Kidney (tissue), 14 donors: ENCODE data around the gene WWC2. TPM values are rescaled to one million over a fixed set of nuclear protein-coding genes. Genes with fewer than 3 reads are reported as not detected.

Source experiments
- DNase-seq, 5 donors: peaks; one replicate each; pipeline ENCODE4 v3.0.0-alpha.2; 2013 to 2020
- FAIRE-seq: peaks from 2 replicates; lab custom pipeline; 2012; peaks lifted over from hg19 to GRCh38; lab: Jason Lieb, UNC
- H3K27ac ChIP-seq, 2 donors: one replicate each; pipeline ENCODE4 v1.7.0; 2013; ENCODE audit warnings: low read depth in 2 of 2, low read length in 2 of 2, inconsistent platforms in 1 of 2
- H3K27me3 ChIP-seq: one replicate; pipeline ENCODE4 v1.7.1; 2013; ENCODE audit warnings: low read length, inconsistent platforms; ENCODE audit not compliant: control insufficient read depth, insufficient read depth
- H3K36me3 ChIP-seq, 3 donors: one replicate each; pipeline versions ENCODE4 v1.7.0 to v1.7.1; 2013; ENCODE audit warnings: low read length in 3 of 3, control low read depth in 1 of 3, inconsistent platforms in 1 of 3; ENCODE audit not compliant: insufficient read depth in 3 of 3, control insufficient read depth in 2 of 3
- H3K4me1 ChIP-seq, 3 donors: one replicate each; pipeline versions ENCODE4 v1.7.0 to v1.7.1; 2013; ENCODE audit warnings: low read length in 3 of 3, inconsistent platforms in 1 of 3, low read depth in 1 of 3; ENCODE audit not compliant: control insufficient read depth in 2 of 3, insufficient read depth in 2 of 3
- H3K4me3 ChIP-seq, 3 donors: one replicate each; pipeline versions ENCODE4 v1.7.0 to v1.8.1; 2013; ENCODE audit warnings: low read length in 3 of 3, control low read depth in 1 of 3, inconsistent platforms in 1 of 3
- H3K9ac ChIP-seq, 3 donors: one replicate each; pipeline versions ENCODE4 v1.7.0 to v1.7.1; 2013; ENCODE audit warnings: low read length in 3 of 3, control low read depth in 1 of 3, inconsistent platforms in 1 of 3
- H3K9me3 ChIP-seq, 3 donors: one replicate each; pipeline versions ENCODE4 v1.7.0 to v1.7.1; 2013; ENCODE audit warnings: low read length in 3 of 3, control low read depth in 1 of 3, inconsistent platforms in 1 of 3; ENCODE audit not compliant: control insufficient read depth in 2 of 3, insufficient read depth in 1 of 3
- intact Hi-C: fragments of 100-400 bp; cut with DNase I; formaldehyde crosslinking; loops from one replicate; pipeline ENCODE4 v1.11.1; 2022
- polyA plus RNA-seq: library from polyadenylated mRNA; stranded (reverse); fragments of 350-450 nt; fragmentation: Illumina TruSeq; extraction: RNeasy Lipid Tissue Mini Kit (QIAGEN cat#74804); gene quantifications from one replicate; pipeline ENCODE4 v1.2.3, GENCODE V29; 2014; ENCODE audit warnings: low read depth, low replicate concordance; ENCODE audit not compliant: insufficient read depth
- total RNA-seq: library from RNA; stranded (reverse); fragmentation: NEBNext Ultra II Directional; extraction: Animal tissue kit (Norgen Biotek cat#: 25700); gene quantifications from one replicate; pipeline ENCODE4 v1.2.1, GENCODE V29; 2021
- TF ChIP-seq, protein P1 (sequence below): IDR thresholded peaks from 3 replicates; pipeline ENCODE4 v1.5.1; 2012; ENCODE audit warnings: mild to moderate bottlenecking, moderate library complexity, borderline replicate concordance; ENCODE audit not compliant: insufficient read depth; ENCODE audit errors: extremely low read depth
- donor health status: control.
- donor health status: control.
- donor health status: control.
- donor health status: control.
- donor health status: control.
- donor health status: DM: yes; HTN: yes; CAD: no.
- donor health status: Normal renal cell carcinoma (clear cell type).

WWC2 gene
- total and polyA plus RNA-seq, 2 donors from 2014 or later = 10.1 to 59.6 TPM

DNA sequence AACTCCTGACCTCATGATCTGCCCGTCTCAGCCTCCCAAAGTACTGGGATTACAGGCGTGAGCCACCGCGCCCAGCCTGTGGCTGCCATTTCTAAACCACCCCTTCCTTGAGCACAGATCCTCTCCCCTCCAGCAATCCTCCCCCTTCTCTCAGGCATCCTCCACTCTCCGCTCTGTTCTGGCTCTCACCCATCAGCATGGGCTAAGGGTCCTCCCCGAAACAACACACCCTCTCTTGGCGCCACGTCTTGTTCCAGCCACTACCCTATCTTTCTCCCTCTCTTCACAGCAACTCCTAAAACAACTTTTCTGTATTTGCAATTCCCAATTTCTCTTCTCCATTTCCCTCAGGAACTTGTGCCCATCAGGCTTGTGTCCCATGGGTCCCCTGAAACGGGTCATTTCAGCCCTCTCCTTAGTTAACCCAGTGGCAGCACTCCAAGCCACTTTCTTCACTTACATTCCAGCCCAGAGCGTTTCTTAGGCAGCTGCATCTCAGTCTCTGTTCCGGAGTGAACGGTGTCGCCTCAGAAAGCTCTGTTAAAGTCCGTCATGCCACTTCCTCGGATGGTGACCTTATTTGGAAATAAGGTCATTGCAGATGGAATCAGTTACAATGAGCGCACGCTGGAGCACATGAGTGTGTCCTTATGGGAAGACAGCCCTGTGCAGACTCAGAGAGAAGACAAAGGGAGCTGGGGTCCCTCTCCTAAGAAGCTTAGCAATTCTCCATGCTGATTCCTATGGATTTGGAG, 251.4 kb downstream of the WWC2 start:
- no peak for DNase-seq
- H3K36me3 ChIP-seq = no peaks in the 10 kb centered on the region
- H3K4me3 ChIP-seq = no peak overlapping the region
- no peak overlapping the region for H3K9ac ChIP-seq
- no peaks in the 10 kb centered on the region for H3K27me3 ChIP-seq
- no peak overlapping the region for H3K27ac ChIP-seq
- no peaks in the 10 kb centered on the region for H3K9me3 ChIP-seq
- FAIRE-seq = no peak
- intact Hi-C loops = no loop called here
- peaks cover 0 to 4% (median 0%) of the 10 kb centered on the region in 3 donors for H3K4me1 ChIP-seq
- TF ChIP-seq, protein P1, sequence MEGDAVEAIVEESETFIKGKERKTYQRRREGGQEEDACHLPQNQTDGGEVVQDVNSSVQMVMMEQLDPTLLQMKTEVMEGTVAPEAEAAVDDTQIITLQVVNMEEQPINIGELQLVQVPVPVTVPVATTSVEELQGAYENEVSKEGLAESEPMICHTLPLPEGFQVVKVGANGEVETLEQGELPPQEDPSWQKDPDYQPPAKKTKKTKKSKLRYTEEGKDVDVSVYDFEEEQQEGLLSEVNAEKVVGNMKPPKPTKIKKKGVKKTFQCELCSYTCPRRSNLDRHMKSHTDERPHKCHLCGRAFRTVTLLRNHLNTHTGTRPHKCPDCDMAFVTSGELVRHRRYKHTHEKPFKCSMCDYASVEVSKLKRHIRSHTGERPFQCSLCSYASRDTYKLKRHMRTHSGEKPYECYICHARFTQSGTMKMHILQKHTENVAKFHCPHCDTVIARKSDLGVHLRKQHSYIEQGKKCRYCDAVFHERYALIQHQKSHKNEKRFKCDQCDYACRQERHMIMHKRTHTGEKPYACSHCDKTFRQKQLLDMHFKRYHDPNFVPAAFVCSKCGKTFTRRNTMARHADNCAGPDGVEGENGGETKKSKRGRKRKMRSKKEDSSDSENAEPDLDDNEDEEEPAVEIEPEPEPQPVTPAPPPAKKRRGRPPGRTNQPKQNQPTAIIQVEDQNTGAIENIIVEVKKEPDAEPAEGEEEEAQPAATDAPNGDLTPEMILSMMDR = no peak

DNA sequence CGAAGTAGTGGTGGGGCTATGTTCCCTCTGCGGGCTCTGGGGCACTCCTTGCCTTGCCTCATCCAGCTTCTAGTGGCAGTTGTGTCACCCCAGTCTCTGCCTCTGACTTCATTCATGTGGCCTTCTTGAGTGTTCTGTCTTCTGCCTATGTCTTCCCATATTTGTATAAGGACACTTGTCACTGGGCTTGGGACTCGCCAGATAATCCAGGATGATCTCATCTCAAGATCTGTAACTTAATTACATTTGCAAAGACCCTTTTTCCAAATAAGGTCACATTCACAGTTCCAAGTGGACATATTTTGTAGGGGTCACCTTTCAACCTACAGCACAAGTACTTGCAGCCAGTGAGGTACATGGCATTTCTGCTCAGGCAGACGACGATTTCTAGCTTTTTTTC, 253.5 kb downstream of the WWC2 start:
- Histone ChIP-seq H3K27ac (no peak overlapping the region), H3K4me3 (no peak overlapping the region), H3K9ac (no peak overlapping the region), H3K9me3 (no peaks in the 10 kb centered on the region), H3K4me1 (peaks cover 0 to 4% (median 0%) of the 10 kb centered on the region in 3 donors), H3K27me3 (no peaks in the 10 kb centered on the region), H3K36me3 (no peaks in the 10 kb centered on the region)
- TF ChIP-seq, protein P1 = no peak
- no peak for DNase-seq
- no peak for FAIRE-seq
- intact Hi-C loops = no loop called here

DNA sequence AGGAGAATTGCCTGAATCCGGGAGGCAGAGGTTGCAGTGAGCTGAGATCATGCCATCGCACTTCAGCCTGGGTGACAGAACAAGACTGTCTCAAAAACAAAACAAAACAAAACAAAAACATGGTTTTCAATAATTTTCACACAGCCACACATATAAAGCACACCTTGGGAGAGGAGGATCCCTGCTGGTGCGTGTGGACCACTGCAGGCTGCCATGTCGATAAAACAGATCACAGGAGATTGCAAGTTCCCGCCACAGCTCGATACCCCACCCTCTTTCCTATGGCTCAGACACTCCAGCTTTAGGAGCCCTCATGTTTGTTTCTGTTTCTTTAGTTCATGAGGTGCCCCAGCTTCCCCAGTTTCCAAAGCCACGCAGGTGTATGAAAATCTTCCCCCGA, 254.5 kb downstream of the WWC2 start:
- Histone ChIP-seq H3K4me1 (peaks cover 0 to 3% (median 0%) of the 10 kb centered on the region in 3 donors), H3K9ac (no peak overlapping the region), H3K27ac (no peak overlapping the region), H3K36me3 (no peaks in the 10 kb centered on the region), H3K27me3 (no peaks in the 10 kb centered on the region), H3K4me3 (no peak overlapping the region), H3K9me3 (no peaks in the 10 kb centered on the region)
- DNase-seq (no peak), FAIRE-seq (no peak)
- intact Hi-C loops = no loop called here
- TF ChIP-seq, protein P1 = no peak
